ENCODE data around the gene CTNNBL1.

The CTNNBL1 gene

DNA sequence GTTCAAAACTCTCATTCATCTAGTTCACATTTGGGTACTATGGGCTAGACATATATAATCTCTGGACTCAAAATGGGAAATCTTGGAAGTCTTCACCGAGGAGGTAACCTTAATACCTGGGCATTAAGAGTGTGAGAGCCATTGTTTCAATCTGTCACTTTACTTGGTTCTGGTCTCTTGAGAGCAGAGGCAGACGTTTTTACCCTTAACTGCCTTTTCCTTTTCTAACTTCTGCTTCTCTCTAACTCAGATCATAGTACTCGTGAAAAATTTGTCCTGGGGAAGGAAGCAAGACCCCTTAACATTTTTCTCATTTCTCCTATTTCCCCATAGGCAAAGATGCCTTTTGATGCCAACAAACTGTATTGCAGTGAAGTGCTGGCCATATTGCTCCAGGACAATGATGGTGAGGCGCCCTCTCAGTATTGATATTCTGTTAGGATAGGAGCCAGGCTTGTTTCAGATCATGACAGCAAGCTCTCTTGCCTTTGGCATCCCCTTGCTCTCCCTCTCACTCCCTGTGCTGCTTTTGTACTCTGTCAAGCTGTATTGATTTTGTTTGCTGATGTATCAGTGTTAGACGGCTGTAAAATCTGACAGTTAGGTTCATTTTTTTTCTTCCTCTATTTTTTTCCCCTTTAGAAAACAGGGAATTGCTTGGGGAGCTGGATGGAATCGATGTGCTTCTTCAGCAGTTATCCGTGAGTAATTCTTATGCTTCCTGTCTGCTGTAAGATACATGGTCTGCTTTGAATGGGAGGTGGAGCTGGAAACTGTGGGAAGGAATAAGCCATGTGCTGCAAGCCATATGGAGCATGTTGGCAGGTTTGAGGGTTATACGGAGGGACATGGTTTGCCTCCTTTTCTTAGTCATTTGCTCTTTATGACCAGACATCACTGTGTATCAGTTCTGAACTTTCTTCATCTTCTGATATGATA, 83.5 kb downstream of the CTNNBL1 start:
- no peak for DNase-seq (ENCODE audit: low spot score)

DNA sequence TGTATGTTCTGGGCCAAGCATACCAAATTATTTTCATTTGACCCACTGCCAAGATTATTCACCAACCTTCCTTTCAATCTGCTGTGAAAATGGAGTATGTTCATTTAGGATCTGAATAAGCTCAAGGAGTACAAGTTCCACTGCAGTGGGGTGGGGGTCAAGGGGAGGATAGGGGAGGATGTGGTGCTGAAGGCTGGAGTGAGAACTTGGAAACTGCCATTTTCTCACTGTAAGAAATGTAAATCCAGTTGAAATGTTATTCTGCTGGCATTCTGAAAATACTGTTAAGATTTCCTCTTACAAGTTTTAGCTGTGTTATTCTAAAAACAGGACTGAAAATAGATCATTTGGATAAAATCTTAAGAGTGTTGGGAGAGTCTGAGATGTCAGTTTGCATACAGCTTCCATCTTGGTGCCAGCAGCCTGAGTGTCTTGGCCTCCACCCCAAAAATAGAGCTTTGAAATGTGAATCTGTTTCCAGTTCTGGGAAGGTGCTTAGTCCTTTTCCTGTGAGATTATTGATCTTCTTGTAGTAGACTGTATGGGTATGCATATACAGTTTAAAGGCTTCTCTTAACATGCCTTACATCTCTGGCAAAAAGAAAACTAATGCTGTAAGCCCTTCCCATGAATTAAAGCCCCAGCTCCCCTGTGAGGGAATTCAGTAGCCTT, 84.3 kb downstream of the CTNNBL1 start:
- no peak for DNase-seq (ENCODE audit: low spot score)

DNA sequence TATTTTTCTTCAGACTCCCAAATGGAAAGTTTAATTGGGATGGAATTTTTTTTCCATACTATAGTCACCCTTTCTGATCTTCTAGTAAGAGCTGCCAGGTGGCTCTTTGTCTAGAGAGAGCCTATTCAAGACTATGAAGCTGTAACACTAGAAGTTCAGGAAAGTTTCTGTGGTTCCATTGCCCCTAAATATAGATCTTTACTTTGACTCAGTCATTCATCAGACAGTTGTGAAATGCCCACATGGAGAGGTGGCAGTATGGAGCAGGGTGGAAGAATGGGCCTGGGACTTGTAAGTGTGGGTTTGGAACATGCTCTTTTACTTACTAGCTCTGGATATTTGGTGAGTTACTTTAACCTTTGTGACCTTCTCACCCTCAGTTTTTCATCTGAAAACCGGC, 87.8 kb downstream of the CTNNBL1 start:
- no peak for DNase-seq (ENCODE audit: low spot score)

DNA sequence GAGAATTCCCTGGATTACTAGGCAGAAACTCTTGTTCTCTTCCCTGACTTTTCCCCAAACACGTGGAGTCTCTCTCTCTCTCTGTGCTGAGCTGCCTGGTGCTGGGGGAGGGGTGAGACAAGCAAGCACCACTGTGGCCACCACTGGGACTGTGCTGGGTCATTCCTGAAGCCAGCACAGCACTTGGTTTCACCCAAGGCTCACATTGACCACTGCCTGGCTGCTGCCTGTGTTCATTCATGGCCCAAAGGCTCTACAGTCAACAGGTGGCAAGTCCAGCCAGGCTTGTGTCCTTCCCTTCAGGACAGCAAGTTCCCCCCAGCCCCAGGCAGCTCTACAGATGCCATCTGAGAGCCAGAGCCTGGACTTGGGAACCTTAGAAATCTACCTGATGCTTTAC, 92.2 kb downstream of the CTNNBL1 start:
- DNase-seq (ENCODE audit: low spot score), result no peak

DNA sequence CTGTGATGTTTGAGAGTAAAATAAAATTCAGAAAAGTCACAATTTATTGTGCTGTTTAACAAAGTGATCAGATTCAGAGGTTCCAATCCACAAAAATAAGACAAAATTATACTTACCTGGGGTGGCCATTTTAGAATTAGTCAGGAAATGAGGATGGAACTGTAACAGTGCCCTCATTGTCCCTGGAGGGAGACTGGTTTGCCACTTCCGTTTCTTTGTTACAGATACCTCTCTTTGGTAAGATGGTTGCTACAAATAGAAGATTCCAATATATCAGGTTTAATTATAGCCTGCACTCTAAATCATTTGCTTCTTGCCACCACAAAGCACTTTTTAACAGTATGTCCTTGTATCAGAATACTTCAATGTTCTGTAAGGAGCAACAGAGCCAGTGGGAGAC, 95.6 kb downstream of the CTNNBL1 start:
- DNase-seq (ENCODE audit: low spot score), result no peak

DNA sequence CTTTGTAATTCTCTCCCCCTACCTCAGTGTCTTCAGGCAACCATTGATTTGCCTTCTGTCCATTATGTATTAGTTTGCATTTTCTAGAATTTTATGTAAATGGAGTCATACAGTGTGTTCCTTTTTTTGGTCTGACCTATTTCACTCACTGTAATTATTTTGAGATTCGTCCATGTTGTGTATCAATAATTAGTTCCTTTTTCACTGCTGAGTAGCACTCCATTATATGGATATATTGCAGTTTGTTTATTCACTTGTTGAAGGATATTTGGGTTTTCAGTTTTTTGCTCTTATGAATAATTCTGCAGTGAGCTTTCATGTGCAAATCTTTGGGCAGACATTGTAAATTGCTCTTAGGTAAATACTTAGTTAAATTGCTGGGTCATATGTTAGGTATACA, 97.1 kb downstream of the CTNNBL1 start:
- DNase-seq (ENCODE audit: low spot score), result no peak

DNA sequence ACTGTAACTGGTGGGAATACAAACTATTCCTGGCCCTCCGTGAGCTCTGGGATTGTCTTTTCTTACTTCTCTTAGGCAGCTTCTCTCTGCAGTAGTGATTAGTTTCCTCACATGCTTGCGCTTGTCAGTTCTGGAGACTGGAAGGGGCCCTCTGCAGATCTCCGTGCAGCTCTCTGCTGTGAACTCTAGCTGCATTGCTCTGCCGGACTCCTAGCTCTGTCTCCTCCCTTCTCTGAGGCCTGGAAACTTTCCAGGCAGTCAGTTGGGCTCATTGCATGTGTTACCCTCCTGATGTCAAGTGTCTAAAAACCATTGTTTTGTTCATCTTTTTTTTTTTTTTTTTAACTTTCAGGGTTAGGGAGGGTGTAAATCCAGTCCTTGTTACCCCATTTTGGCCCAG, 102.3 kb downstream of the CTNNBL1 start:
- DNase-seq (ENCODE audit: low spot score), result no peak

DNA sequence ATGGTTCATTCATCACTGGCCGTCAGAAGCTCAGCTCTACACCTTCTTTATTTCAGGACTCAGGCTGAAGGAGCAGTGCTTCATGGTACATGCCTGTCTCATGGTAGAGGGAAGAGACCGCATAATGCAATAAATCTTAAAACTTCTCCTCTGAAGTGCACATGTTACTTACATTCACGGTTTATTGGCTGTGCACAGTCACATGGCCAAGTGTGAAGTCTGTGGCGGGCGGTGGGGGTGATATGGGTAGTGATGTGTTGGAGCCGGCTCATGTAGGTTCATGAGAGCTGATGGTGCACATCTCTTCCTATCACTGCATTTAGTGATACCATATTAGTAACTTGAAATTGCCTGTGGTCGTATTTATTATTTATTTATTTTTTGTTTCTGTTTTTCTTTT, 102.9 kb downstream of the CTNNBL1 start:
- DNase-seq (ENCODE audit: low spot score), result no peak

DNA sequence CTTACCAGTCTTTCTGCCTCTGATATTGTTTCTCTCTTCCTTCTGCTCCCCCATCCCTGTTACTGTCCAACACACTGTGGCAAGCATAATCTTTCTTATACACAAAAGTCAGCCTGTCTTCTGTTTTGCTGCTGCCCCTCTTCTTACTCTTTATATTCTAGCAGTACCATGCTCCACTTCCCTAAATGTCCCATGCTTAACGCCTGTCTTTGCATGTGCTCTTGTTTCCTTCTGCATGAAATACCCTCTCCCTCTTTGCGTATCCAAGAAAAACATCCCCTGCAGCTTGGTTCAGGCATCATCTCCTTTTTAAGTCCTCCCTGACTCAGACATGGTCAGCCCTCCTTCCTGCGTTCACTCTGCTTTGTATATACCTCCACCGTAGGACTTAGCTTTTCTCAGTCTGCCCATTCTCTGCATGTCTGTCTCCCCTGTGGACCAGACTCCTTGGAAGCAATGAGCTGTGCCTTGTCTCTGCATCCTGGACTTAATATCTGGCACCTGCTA, 103.9 kb downstream of the CTNNBL1 start:
- no peak for DNase-seq (ENCODE audit: low spot score)

DNA sequence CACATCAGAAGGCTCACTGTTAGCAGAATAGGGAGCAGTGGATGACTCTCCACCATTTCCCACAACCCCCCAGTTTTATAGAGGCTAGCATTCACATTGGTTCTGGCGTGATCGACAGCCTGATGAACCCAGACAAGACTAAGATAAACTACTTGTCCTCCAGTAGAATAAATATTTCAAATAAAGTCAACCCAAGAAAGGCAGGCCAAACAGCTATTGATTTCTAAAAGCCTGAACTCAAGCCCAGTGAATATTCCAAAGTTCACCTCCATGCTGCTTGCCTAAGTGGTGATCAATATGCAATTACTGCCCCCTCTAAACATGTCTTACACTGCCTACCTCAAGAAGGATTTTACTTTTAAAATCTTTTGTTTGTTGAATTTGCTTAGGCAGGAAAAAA, 104.5 kb downstream of the CTNNBL1 start:
- DNase-seq (ENCODE audit: low spot score), result no peak

DNA sequence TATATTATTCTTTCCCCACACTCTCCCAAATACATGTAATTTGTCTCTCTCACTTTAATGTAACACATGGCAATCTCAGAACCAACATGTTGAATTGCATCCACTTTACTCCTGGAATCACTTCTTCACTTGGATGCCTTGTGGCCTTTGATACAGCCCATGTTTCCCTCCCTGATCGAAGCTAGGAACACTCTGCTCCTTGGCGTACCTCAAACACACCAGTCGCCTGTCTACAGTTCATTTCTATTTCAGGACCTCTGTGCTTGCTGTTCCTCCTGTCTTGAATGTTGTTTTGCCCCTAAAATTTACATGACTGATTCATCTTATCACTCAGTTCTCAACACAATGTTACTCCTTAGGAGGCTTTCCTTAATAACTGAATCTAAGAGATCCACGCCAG, 106.8 kb downstream of the CTNNBL1 start:
- DNase-seq (ENCODE audit: low spot score), result no peak

DNA sequence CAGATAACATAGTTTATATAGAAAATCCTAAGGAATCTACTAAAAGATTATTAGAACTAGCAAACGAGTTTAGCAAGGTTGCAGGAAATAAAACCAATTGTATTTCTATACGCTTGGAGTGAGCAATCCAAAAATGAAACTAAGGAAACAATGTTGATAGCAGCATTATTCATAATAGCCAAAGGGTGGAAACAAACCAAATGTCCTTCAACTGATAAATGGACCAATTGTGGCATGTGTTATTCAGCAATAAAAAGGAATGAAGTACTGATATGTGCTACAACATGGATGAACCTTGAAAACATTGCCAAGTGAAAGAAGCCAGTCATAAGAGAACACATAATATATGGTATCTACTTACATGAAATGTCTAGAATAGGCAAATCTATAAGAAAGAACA, 108.1 kb downstream of the CTNNBL1 start:
- DNase-seq (ENCODE audit: low spot score), result no peak

DNA sequence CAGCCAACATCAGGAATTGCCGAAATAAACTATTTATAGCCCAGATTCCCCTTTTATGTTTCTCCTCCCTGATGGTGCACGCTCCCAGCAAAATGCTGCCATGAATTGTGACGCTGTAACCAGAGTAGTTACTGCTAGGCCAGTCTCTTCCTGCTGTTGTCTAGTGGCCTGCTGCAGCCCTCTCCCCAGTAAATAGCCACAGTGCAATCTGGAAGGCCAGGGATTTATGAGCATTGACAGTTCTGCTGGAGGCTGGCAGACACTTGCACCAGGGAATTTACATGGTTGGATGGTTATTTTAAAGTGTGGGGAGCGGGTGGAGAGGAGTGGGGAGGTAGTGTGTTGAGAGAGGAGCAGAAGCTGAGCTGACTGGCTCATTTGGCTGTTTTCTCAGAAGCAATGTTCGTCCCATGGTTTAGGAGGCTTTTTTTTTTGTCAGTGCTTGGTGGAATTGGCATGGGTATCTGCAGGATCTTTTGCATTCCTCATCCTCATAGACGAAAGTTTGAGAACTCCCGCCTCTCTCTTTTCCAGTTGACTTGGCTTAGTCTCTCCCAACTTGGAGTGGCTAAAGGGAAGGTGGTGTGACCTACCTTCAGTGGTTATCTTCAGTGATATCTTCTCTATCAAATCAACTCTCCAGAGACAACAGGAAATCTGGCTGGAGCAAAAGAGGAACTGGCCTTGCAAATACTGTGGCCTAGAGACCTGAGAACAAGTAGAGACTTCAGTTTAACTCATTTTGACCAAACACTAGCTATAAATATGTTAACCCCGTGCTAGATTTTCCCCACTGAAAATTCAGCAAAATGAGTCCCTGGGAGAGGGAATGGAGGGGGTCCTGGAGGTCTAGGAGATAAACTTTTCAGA, 109.8 kb downstream of the CTNNBL1 start:
- DNase-seq (ENCODE audit: low spot score), result no peak

DNA sequence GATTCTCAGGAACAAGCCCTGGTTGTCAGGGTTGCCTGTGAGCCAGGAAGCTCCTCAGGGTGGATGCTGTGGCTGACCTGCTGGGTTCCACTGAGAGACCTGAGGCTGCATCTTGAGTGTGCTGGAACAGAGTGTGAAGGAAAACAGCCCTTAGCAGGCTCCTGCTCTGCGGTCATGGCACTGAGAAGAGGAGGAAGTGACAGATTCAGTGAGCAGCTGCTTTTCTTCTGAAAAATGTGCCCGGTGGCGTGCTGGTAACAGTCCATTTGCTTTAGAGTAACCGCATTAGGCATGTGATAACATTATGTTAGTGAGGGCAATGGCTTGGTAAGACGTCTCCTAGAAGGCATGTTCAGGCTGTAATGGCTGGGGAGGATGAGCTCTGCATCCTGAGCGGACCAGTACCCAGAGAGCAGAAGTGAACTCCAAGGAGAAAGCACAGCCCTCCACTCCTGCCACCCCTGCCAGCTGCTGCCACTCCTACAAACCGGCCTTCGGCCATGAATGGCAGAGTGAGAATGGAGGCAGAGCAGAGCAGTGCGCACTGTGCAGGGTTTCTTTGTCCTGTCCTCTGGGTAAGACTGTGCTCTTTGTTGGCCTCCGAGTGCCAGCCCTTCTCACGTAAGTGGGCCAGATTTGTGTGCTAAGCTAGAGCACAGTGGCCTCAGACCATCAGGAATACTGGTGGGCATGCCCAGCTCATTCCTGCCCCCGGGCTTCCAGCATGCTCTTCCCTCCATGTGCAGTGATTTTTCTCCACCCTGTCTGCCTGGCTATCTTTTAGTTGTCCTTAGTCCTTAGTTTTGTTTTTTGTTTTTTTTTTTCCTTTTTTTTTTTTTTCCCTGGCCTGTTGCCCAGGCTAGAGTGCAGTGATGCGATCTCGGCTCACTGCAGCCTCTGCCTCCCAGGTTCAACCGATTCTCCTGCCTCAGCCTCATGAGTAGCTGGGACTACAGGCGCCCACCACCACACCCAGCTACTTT, 111.0 kb downstream of the CTNNBL1 start:
- no peak for DNase-seq (ENCODE audit: low spot score)

DNA sequence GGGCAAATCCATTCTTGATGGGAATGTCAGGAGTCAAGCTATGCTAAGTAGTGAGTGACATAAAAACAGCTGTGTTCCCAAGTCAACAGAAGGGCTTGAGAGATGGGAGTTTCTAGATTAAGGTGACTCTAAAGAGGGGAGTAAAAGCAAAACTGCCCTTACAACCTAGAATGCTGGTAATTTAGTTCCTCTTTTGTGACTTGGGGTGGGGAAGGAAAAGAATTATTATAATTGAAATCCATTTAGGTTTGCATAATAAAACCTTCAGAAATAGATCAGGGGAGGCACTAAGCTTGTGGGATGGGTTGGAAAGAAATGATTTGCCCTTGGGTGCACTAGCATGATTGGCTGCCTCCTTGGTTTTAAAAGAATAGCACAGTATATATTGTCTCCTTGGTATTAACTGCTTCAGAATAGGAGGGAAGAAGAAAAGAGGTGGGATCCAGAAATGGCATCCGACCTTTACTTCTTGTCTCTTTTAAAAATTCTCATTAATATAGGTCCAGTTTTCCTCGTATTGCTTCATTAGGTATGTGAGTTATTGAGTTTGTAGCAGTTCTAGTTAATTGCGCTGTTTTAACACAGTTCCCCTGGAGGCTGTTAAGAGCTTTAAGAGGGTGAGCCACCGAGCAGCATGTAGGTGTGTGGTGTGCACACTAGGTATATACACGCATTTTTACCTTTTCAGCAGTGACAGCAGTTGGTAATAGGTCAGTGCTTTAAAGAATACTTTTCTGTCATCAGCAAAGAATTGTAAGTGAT, 113.8 kb downstream of the CTNNBL1 start:
- no peak for DNase-seq (ENCODE audit: low spot score)

DNA sequence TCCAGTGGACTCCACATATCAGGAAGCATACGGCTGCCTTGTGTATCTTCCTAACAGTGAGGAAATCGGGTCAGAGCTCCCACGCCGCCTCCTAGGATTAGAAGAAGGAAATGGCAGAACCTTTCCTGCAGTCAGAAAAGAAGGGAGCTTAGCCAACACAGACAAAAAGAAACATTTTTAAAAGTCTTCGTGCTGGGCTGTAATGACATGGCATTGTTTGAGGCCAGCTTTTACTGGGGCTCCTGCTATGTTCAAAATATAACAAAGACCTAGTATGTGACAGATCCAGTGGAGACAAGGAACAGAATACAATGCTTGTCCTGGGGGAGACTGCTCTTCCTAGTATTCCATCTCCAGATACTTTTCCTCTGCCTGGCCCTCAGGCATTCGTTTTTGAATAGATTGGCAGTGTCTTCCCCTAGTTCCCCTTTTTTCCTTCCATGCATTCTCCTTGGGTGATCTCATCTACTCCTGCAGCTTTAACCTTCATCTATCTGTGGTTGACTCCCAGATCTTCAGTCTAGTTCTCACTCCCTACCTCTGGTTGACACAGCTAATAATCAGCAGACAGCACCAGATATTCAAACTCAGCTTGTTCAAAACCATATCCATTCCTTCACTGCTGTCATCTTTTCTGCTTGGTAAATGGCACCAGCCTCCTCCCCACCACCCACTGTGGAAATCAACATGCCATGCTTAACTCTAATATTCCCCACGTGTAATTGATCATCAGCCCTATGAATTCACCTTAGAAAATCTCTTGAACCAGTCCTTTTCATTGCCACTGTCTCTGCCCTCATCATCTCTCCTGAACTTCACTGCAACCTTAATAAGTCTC, 114.6 kb downstream of the CTNNBL1 start:
- no peak for DNase-seq (ENCODE audit: low spot score)

DNA sequence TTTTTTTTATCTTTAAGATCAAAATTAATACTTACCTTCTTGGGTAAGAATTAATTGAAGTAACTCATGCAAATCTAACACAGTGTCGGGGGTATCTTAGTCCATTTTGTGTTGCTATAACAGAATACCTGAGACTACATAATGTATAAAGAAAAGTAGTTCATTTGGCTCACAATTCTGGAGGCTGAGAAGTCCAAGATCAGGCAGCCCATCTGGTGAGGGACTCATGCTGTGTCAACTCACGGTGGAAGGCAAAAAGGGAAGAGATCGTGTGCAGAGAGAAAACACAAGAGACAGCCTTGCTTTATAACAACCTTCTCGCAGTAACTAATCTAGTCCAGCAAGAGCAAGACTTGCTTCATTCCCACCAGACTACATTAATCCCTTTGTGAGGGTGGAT, 116.2 kb downstream of the CTNNBL1 start:
- no peak for DNase-seq (ENCODE audit: low spot score)

DNA sequence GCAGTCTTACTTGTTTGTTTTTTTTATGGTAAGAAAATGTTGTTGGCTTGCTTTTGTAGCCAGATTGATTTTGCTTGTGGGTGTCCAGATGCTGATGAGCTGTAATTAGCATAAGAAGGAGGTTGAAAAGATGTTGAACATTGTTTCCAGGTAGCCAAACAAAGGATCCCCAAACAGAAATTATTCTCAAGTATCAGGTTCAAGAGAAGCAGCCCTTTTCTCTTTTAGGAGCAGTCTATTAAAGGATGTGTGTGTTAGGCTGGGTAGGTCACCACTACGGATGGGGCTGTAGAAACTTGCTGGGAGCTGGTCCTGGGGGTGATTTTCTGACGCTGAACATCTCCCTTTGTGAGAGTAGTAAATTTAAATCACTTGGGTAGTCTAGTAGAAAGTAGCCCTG, 122.2 kb downstream of the CTNNBL1 start:
- no peak for DNase-seq (ENCODE audit: low spot score)

DNA sequence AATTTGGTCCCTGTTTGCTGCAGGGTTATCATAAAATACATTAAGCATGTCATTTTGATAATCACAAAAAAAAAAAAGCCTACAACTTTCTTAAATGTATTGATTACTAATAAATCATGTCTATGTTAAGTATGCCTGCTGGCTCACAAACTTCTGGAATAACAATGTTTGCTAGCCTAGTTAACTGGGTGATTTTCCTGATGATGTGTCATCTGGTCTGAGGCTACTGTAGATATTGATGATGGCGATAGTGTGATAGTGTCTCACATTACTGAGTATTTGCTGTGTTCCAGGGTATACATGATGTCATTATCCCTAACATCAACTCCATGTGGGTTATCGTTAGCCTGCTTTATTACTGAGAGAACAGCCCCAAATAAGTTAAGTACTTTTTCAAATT, 122.9 kb downstream of the CTNNBL1 start:
- no peak for DNase-seq (ENCODE audit: low spot score)

Data from iPS-NIHi11 (cell line).